Activated CD4-positive, alpha-beta T cell treated with anti-CD3 and anti-CD28 coated beads, Interleukin-10, Interleukin-2, amounts not matched to agents 100 ng/mL and 50 ng/mL, durations not matched to agents 16 hours and 8 hours (primary cell): ENCODE measurements around the gene CUEDC1.

Experiments
- DNase-seq: peaks from one replicate; pipeline ENCODE4 v3.0.0-alpha.2; 2020

Gene CUEDC1

GRCh38 chr17:57892820-57893595 lies 62.2 kb downstream of the CUEDC1 start:
- no peak for DNase-seq

- peak; percentile 83 for DNase-seq
These were observed 62.9 kb downstream of the CUEDC1 start for GRCh38 chr17:57892146-57892819.

GRCh38 chr17:57890857-57891232 lies 64.4 kb downstream of the CUEDC1 start:
- no peak for DNase-seq

GRCh38 chr17:57889892-57890856 lies 65.0 kb downstream of the CUEDC1 start:
- no peak for DNase-seq

GRCh38 chr17:57889252-57889651 lies 66.0 kb downstream of the CUEDC1 start:
- DNase-seq, result no peak

- DNase-seq, result no peak
These were observed 66.6 kb downstream of the CUEDC1 start for GRCh38 chr17:57888311-57889216.

- no peak for DNase-seq
These were observed 68.1 kb downstream of the CUEDC1 start for GRCh38 chr17:57887161-57887560.

- no peak for DNase-seq
These were observed 69.2 kb downstream of the CUEDC1 start for GRCh38 chr17:57886020-57886419.

GRCh38 chr17:57885148-57885915 lies 69.9 kb downstream of the CUEDC1 start:
- DNase-seq, result no peak

GRCh38 chr17:57881783-57882351 lies 73.3 kb downstream of the CUEDC1 start:
- no peak for DNase-seq

- DNase-seq, result no peak
These were observed 74.1 kb downstream of the CUEDC1 start for GRCh38 chr17:57881143-57881542.

- peak; percentile 41 for DNase-seq
These were observed 75.1 kb downstream of the CUEDC1 start for GRCh38 chr17:57880086-57880456.

GRCh38 chr17:57879437-57880085 lies 75.7 kb downstream of the CUEDC1 start:
- DNase-seq, result no peak

GRCh38 chr17:57877803-57878377 lies 77.3 kb downstream of the CUEDC1 start:
- no peak for DNase-seq

- no peak for DNase-seq
These were observed 78.4 kb downstream of the CUEDC1 start for GRCh38 chr17:57876866-57877237.

- DNase-seq, result no peak
These were observed 79.0 kb downstream of the CUEDC1 start for GRCh38 chr17:57876023-57876865.

GRCh38 chr17:57875290-57876022 lies 79.8 kb downstream of the CUEDC1 start:
- DNase-seq, result no peak
